Left lung (tissue), 10 donors: ENCODE measurements around the gene RLIM. TPM values are rescaled to one million over a fixed set of nuclear protein-coding genes. Genes with fewer than 3 reads are reported as not detected.

Source experiments
- ATAC-seq: fragments of 200-7000 bp; cut with Tn5 transposase; one replicate; pipeline ENCODE4 v1.9.1; 2020; ENCODE audit warnings: moderate library complexity
- DNase-seq, 4 donors: peaks; one replicate each; pipeline ENCODE4 v3.0.0-alpha.2; 2013 to 2020
- H3K27ac ChIP-seq, 2 donors: fragments of 200-600 bp; sonication (generic) in 1 of 2; one replicate each; pipeline versions ENCODE4 v1.5.0 to v1.8.0; 2020 to 2021
- H3K27me3 ChIP-seq, 2 donors: fragments of 200-600 bp; sonication (generic) in 1 of 2; one replicate each; pipeline versions ENCODE4 v1.5.0 to v1.8.0; 2020 to 2021
- H3K36me3 ChIP-seq, 2 donors: fragments of 200-600 bp; sonication (generic) in 1 of 2; one replicate each; pipeline versions ENCODE4 v1.5.0 to v1.8.0; 2020 to 2021
- H3K4me1 ChIP-seq, 2 donors: fragments of 200-600 bp; one replicate each; pipeline ENCODE4 v1.8.0; 2021
- H3K4me3 ChIP-seq, 2 donors: fragments of 200-600 bp; sonication (generic) in 1 of 2; one replicate each; pipeline versions ENCODE4 v1.5.0 to v1.8.0; 2020 to 2021; ENCODE audit warnings: mild to moderate bottlenecking in 1 of 2
- H3K9me3 ChIP-seq, 2 donors: fragments of 200-600 bp; sonication (generic) in 1 of 2; one replicate each; pipeline versions ENCODE4 v1.5.0 to v1.8.0; 2020 to 2021
- intact Hi-C, 2 donors: fragments of 100-400 bp; cut with DNase I; formaldehyde crosslinking; loops; one replicate each; pipeline versions ENCODE4 v1.11.2 to v1.14.2; 2022
- polyA plus RNA-seq, 6 donors: library from polyadenylated mRNA; unstranded; fragments of 120-200 nt; gene quantifications; one replicate each; pipeline ENCODE4 v1.2.1, GENCODE V29; 2013; ENCODE audit not compliant: insufficient read length in 6 of 6
- total RNA-seq, 2 donors: library from RNA; stranded (reverse); fragmentation: NEBNext Ultra II Directional; extraction: Animal tissue kit (Norgen Biotek cat#: 25700); gene quantifications; one replicate each; pipeline ENCODE4 v1.2.1, GENCODE V29; 2021
- TF ChIP-seq, protein P1 (sequence below), 2 donors: fragments of 200-600 bp; sonication (generic) in 1 of 2; IDR thresholded peaks; one replicate each; pipeline versions ENCODE4 v1.5.0 to v1.8.0; 2021; ENCODE audit warnings: antibody characterized with exemption in 2 of 2
- donor health status: DM: no; HTN: yes; CAD: no.
- donor health status: DM: no; HTN: no; CAD: no.

RLIM gene
- total and polyA plus RNA-seq, 8 donors = 25.3 to 40.6 (median 29.3) TPM

DNA sequence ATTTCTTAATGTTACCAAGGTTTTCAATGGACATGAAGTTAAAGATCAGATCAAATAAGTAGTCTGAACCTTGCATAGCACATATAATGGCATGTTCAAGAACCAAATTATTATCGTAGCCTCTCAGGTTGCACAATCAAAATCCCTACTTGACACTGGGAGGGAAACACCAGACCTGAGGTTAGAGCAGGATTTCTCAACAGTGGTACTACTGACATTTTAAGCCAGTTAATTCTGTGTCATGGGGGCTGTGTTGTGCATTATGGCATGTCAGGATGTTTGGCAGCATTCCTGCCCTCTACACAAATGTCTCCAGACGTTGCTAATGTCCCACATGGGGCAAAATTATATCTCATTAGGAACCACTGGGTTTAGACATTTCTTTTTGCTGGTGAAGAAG, 20.8 kb downstream of the RLIM start:
- no peak overlapping the region for H3K27ac ChIP-seq
- H3K36me3 ChIP-seq = peaks cover 0 to 41% of the 10 kb centered on the region in 2 donors
- ATAC-seq (peak; percentile 52), DNase-seq (no peak)
- intact Hi-C loops = no loop called here
- peaks cover 0 to 5% of the 10 kb centered on the region in 2 donors for H3K27me3 ChIP-seq
- no peak overlapping the region for H3K4me3 ChIP-seq
- H3K9me3 ChIP-seq = no peaks in the 10 kb centered on the region
- TF ChIP-seq, protein P1, sequence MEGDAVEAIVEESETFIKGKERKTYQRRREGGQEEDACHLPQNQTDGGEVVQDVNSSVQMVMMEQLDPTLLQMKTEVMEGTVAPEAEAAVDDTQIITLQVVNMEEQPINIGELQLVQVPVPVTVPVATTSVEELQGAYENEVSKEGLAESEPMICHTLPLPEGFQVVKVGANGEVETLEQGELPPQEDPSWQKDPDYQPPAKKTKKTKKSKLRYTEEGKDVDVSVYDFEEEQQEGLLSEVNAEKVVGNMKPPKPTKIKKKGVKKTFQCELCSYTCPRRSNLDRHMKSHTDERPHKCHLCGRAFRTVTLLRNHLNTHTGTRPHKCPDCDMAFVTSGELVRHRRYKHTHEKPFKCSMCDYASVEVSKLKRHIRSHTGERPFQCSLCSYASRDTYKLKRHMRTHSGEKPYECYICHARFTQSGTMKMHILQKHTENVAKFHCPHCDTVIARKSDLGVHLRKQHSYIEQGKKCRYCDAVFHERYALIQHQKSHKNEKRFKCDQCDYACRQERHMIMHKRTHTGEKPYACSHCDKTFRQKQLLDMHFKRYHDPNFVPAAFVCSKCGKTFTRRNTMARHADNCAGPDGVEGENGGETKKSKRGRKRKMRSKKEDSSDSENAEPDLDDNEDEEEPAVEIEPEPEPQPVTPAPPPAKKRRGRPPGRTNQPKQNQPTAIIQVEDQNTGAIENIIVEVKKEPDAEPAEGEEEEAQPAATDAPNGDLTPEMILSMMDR (IDR thresholded peaks at IDR 0.05) = no peak
- no peaks in the 10 kb centered on the region for H3K4me1 ChIP-seq

DNA sequence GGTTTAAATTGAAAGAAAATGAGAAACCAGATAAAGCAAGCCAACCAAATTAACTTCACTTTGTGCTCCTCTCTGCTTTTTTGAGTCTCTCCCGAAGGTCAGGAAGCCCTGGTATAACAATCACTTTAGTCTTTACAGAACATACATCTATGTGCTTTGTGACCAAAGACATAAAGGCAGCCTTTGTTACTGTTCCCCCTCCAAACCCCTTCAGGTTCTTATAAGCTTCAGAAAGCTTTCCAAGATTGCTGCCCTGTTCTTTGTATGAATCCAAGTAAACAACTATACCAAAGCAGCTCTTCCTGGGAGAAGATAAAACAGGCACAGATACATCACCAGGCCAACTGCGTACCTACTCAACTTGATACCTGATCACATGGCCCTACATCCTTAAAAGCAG, 28.7 kb downstream of the RLIM start:
- Histone ChIP-seq H3K9me3 (no peaks in the 10 kb centered on the region), H3K36me3 (peaks cover 0 to 11% of the 10 kb centered on the region in 2 donors), H3K4me1 (no peaks in the 10 kb centered on the region), H3K27me3 (peaks cover 0 to 4% of the 10 kb centered on the region in 2 donors), H3K27ac (no peak overlapping the region), H3K4me3 (no peak overlapping the region)
- intact Hi-C loops = no loop called here
- TF ChIP-seq, protein P1 (IDR thresholded peaks at IDR 0.05) = no peak
- DNase-seq (no peak), ATAC-seq (no peak)

DNA sequence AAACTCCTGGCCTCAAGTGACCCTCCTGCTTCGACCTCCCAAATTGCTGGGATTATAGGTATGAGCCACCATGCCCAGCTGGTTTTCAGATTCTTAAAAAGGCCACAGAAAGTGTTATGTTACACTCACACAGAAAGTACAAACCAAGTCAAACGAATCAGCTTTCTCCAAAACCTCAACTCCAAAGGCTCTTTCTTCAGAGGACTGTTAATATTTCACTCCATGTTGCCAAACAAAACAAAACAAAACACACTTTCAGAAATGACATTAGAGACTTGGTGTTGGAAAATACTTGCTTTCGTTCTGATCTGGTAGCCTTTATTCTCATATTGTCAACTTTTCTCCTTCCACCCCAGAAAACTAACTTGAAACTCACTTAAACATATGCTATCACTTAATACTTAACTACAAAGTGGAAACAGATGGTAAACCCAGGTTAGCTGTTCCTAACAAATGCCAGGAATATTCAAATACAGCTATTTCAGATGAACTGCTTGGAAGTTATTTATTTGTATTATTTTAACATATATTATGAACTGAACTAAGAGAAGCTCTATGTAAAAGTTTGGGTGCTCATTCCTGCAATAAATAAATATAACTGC, 34.7 kb downstream of the RLIM start:
- ATAC-seq (no peak), DNase-seq (no peak)
- TF ChIP-seq, protein P1 (IDR thresholded peaks at IDR 0.05) = no peak
- Histone ChIP-seq H3K9me3 (no peaks in the 10 kb centered on the region), H3K4me1 (no peaks in the 10 kb centered on the region), H3K4me3 (no peak overlapping the region), H3K27me3 (no peaks in the 10 kb centered on the region), H3K27ac (no peak overlapping the region), H3K36me3 (no peaks in the 10 kb centered on the region)
- intact Hi-C loops = no loop called here

DNA sequence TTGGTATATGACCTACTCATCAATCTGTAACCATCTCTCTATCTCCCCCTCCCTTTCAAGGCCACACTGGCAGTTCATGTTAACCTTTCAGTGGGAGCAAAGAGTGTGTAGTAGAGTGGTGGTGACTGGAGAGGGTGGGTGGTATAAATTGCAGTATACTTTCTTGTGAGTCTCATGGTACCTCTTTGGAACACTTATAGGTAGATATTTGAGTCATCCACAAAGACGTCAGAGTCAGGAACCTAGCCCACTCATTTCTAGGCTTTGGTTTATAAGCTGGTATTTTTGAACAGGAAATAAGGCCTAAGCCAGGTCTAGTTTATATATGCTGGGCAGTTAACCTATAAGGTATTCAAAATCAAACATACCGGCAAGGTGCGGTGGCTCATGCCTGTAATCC, 36.3 kb downstream of the RLIM start:
- no peak overlapping the region for H3K4me3 ChIP-seq
- no peaks in the 10 kb centered on the region for H3K27me3 ChIP-seq
- H3K36me3 ChIP-seq = no peaks in the 10 kb centered on the region
- no peak for DNase-seq
- no peaks in the 10 kb centered on the region for H3K4me1 ChIP-seq
- intact Hi-C loops = no loop called here
- TF ChIP-seq, protein P1 (IDR thresholded peaks at IDR 0.05) = no peak
- no peak for ATAC-seq
- no peak overlapping the region for H3K27ac ChIP-seq
- no peaks in the 10 kb centered on the region for H3K9me3 ChIP-seq

DNA sequence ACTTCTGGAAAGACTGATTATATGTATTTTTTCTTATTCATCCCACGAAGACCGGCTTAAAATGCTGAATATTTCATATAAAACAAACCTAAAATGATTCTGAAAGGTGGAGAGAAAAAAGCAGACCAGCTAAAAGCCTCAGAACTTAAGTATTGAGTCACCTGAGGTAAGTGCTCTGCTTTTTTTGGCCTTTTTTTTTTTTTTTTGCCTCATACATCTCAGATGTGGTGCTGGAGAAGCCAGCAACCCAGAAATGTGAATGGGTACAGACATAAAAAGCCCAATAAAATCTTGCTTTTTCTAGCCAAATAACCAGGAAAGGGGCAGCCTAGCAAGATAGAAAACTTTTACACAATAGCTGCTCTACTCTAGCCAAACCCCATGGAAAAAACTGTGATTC, 57.0 kb downstream of the RLIM start:
- intact Hi-C loops = loop anchor here in 1 of 2 donors (10.0 kb wide), 1 partner anchor 703 kb away; the partner anchor contains the start of gene XIST
- no peak overlapping the region for H3K4me3 ChIP-seq
- DNase-seq = no peak
- TF ChIP-seq, protein P1 (IDR thresholded peaks at IDR 0.05) = no peak
- no peaks in the 10 kb centered on the region for H3K4me1 ChIP-seq
- H3K27me3 ChIP-seq = no peaks in the 10 kb centered on the region
- no peak overlapping the region for H3K27ac ChIP-seq
- no peak for ATAC-seq
- H3K9me3 ChIP-seq = no peaks in the 10 kb centered on the region
- no peaks in the 10 kb centered on the region for H3K36me3 ChIP-seq
